NCI-H1048 (cell line): ENCODE measurements around the gene DIS3L2.

Source experiments
- DNase-seq: peaks from one replicate; lab custom pipeline; 2025; lab: John Stamatoyannopoulos, UW

The DIS3L2 gene

GRCh38 chr2:232190796-232191195, 229.3 kb downstream of the DIS3L2 start:
- no peak for DNase-seq

DNA sequence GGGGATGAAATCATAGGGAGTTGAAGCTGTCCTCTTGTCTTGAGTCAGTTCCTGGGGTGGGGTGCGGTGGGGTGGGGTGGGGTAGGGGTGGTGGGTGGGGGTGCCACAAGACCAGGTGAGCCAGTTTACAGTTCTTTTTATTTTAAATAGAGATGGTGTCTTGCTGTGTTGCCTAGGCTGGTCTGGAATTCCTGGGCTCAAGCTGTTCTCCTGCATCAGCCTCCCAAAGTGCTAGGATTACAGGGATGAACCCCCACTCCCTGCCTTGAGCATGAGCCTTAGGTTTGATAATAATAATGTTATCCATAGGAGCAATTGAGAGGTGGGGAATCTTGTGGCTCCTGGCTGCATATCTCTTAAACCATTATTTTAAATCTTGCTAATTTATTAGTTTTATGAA, 234.0 kb downstream of the DIS3L2 start:
- DNase-seq, result no peak

- no peak for DNase-seq
Measured at GRCh38 chr2:232196802-232197201, 235.3 kb downstream of the DIS3L2 start.

- no peak for DNase-seq
Measured at GRCh38 chr2:232200195-232200594, 238.7 kb downstream of the DIS3L2 start.

GRCh38 chr2:232203166-232203891, 241.8 kb downstream of the DIS3L2 start:
- DNase-seq, result no peak

- no peak for DNase-seq
Measured at GRCh38 chr2:232203936-232204335, 242.4 kb downstream of the DIS3L2 start.

DNA sequence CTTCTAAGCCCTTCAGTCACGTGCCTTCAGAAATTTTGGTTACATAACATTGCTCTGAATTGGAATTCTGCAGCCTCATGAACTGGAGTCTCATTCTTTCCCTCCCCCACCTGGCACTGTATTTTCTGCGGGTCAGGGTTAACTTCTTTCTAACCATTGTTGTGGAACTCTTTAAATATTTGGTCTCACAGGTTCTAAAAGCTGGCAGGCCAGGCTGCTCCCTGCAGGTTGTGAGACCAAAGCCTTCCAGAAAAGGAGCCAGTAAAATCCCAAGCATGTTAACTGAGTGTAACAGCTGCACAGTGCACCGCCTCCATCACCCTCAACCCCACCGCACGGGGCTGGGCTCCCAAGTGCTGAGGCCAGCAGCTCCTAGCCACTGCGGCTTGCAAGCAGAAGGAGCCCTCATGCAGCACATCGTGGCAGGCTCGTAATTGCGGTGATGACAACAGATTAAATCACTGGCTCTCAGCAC, 243.0 kb downstream of the DIS3L2 start:
- no peak for DNase-seq

GRCh38 chr2:232207174-232207573, 245.7 kb downstream of the DIS3L2 start:
- no peak for DNase-seq

DNA sequence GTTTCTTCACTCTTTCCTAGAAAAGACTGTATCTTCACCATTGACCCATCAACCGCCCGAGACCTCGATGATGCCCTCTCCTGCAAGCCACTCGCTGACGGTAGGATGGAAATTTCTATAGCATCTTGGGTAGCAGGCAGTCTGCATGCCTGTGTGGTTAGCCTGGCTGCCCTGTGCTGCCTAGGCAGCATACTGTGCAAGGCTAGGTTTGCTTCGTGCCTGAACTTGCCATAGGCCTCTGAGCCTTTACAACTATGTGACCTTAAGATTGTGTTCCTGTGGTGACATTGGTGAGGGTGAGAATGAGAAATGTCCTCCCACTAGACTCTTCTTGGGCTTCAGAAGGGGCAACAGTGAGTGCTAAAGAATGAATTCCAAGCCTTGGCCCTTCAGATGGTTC, 248.8 kb downstream of the DIS3L2 start:
- no peak for DNase-seq

GRCh38 chr2:232211743-232212686, 250.5 kb downstream of the DIS3L2 start:
- no peak for DNase-seq

DNA sequence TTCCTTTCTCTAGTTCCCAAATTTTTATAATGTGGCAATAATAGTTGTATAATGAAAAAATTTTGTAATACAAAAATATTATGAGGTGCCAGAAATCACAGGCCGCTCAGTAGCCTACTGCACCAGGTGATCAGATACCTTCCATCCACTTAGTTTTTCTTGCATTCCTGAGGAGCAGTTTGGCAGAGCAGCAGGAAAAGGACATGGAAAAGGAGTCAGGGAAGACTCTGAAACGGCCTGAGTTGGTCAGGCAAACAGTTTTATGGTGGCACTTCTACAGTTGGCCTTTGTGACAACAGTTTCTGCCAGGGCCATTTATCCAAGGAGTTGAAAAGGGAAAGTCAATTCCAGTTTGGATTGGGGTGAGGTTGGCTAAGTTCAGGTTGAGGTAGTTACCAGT, 251.7 kb downstream of the DIS3L2 start:
- DNase-seq, result no peak

DNA sequence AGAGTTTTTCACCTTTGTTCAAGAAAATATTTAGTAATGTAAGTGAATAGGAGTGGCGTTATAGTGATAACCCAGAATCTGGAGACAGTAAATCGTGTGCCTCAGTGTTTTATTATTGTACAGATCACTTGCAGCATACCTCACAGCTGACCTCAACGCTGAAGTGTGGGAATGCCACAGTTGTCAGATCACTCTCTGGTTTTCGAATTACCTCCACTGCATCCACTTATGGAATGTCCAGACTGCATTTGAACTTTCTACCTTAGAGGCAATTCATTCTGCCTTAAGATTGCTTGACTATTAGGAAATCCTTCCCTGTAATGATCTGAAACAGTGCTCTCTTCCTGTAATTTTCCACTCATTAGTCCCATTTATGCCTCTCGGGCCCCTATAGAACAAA, 252.5 kb downstream of the DIS3L2 start:
- no peak for DNase-seq

DNA sequence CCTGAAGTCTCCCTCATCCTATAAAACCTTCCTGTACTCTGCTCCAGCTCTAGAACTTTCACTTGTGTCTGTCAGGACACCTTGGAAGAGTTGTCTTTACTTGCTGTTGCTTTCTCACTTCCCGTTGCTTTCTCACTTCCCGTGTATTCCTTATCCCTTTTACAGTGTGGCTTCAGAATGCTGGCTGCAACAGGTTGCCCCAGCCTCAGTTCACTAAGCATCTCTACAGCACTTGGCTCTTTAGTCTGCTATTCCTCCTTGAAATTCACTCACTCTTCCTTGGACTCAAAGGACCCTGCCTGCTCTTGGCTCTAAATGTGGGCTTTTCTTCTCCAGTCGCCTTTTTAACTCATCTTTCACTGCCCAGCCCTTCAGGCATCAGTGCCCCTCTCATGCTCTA, 254.5 kb downstream of the DIS3L2 start:
- no peak for DNase-seq

GRCh38 chr2:232218778-232219495, 257.4 kb downstream of the DIS3L2 start:
- DNase-seq, result no peak

GRCh38 chr2:232219496-232219870, 258.0 kb downstream of the DIS3L2 start:
- DNase-seq, result no peak

DNA sequence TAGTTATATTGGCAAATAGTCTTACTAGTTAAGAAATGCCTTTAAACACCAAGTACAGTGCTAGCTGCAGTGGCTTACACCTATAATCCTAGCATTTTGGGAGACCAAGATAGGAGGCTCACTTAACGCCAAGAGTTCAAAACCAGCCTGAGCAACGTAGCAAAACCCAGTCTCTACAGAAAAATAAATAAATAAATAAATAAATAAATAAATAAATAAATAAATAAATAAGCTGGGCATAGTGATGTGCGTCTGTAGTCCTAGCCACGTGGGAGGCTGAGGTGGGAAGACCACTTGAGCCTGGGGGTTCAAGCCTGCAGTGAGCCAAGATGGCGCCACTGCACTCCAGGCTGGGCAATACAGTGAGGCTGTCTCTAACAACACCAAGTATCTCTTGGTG, 258.4 kb downstream of the DIS3L2 start:
- no peak for DNase-seq

GRCh38 chr2:232225429-232225828, 263.9 kb downstream of the DIS3L2 start:
- no peak for DNase-seq

GRCh38 chr2:232225895-232226294, 264.4 kb downstream of the DIS3L2 start:
- no peak for DNase-seq

DNA sequence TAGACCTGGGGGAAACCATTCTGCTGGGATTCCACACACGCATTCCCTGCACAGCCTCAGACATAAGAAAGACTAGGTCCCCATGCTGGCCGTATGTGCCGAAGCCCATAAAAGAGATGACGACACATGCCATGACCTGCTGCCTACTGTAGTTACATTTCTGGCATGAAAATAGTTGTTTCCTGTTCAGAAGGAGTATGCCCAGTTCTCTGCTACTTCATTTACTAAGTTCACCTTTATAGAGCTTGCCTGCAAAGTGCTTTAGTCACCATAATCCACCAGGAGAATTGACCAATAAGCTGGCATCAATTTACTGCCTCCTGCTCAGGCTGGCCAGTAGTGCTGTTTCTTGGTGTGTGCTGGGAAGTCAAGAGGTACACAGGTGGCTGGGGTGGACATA, 266.8 kb downstream of the DIS3L2 start:
- DNase-seq, result no peak

- DNase-seq, result no peak
Measured at GRCh38 chr2:232228971-232229894, 267.7 kb downstream of the DIS3L2 start.

DNA sequence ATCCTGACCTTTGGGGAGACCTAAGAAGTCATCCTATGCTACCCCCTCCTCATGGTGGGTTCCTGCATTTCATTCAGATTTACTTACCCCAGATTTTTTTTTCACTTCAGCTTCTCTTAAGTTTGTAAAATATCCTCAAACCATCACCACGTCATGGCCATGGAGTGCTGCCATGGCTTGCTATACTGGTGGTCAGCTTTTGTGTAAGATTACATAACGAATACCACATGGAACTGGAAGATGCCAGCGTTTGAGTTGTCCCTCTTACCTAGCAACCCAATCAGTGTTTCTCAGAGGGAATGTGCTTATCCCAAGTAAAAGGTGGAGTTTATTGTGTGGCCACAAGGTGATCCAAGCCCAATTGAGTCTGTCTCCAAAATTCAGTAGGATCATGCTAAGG, 268.4 kb downstream of the DIS3L2 start:
- no peak for DNase-seq
